ENCODE measurements around the gene CPPED1. TPM values are rescaled to one million over a fixed set of nuclear protein-coding genes. Genes with fewer than 3 reads are reported as not detected.

CPPED1 gene
- total RNA-seq = 1 to 10 TPM; 2.7 to 7.9 (median 4.4) TPM
- polyA plus RNA-seq = 1 to 10 TPM; 1.8 to 4.2 TPM

DNA sequence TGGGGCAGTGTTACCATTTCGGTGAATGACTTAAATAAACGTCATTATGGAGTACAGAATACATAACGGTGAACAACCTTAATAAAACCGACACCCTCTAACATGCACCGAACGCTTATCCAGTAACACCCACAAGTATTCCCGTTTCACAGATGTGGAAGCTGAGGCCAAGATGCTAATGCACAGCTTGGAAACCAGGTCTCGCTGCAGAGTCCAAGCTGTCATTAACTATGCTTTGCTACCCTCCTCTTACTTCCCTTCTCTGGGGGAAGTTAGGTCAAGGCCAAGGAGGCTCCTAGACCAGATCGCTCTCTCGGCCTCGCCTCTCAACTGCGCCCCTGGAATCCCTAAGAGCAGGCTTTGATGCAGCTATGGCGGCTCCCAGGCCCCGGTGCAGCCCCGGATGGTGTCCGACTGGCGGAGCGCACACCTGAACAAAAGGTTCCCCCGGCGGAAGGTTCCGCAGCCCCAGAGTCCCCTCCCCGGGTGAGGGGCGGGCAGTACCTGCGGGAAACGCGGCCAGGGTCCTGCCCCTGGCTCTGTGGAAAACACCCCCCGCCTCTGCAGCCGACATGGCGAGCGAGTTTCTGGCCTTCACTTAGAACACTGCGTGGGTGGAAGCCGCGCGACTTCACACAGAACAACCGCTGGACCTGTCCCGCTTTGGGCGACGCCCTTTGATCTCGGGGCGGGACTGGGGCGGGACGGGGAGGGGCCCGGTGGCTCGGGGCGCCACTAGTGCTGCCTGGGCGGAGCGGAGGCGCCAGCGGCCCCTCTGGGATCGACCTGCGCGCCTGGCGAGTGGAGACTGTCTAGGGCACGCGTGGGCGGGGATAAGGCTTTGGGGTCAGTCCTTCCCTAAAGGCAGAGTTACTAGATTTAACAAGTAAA is at the start of gene CPPED1:
CPPED1 (minus strand) TSS at position 685 of the 891 bp plus-strand sequence; CDS start at position 574, 111 bp downstream.
- no peaks in the 10 kb centered on the region for H3K9me3 ChIP-seq
- peak; percentile 97 to 99 (median 98) for ATAC-seq
- TF ChIP-seq, protein P1, sequence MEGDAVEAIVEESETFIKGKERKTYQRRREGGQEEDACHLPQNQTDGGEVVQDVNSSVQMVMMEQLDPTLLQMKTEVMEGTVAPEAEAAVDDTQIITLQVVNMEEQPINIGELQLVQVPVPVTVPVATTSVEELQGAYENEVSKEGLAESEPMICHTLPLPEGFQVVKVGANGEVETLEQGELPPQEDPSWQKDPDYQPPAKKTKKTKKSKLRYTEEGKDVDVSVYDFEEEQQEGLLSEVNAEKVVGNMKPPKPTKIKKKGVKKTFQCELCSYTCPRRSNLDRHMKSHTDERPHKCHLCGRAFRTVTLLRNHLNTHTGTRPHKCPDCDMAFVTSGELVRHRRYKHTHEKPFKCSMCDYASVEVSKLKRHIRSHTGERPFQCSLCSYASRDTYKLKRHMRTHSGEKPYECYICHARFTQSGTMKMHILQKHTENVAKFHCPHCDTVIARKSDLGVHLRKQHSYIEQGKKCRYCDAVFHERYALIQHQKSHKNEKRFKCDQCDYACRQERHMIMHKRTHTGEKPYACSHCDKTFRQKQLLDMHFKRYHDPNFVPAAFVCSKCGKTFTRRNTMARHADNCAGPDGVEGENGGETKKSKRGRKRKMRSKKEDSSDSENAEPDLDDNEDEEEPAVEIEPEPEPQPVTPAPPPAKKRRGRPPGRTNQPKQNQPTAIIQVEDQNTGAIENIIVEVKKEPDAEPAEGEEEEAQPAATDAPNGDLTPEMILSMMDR (IDR thresholded peaks at IDR 0.05) = no peak
- DNase-seq = peak; percentile 88 to 96 (median 90)
- WGBS, 2 donors = 5% methylated on average over 56 of the region's 56 CpGs
- H3K4me3 ChIP-seq = peak within 1 kb of the TSS; percentile 49 to 77 (median 55)
- no peaks in the 10 kb centered on the region for H3K27me3 ChIP-seq
- H3K4me1 ChIP-seq = peaks cover 0 to 9% (median 6%) of the 10 kb centered on the region in 3 donors
- no peak for FAIRE-seq
- H3K36me3 ChIP-seq = no peaks in the 10 kb centered on the region
- peak within 1 kb of the TSS; percentile 67 to 90 (median 76) for H3K27ac ChIP-seq
- intact Hi-C loops (cut with DNase I) = no loop called here

GRCh38 chr16:12850186-12850585 is 46.5 kb upstream of the CPPED1 start:
- no peak for DNase-seq
- no peaks in the 10 kb centered on the region for H3K4me1 ChIP-seq
- H3K36me3 ChIP-seq = no peaks in the 10 kb centered on the region
- intact Hi-C loops (cut with DNase I) = no loop called here
- TF ChIP-seq, protein P1 (IDR thresholded peaks at IDR 0.05) = no peak
- no peaks in the 10 kb centered on the region for H3K9me3 ChIP-seq
- H3K27me3 ChIP-seq = no peaks in the 10 kb centered on the region
- H3K27ac ChIP-seq = no peak overlapping the region
- FAIRE-seq = no peak
- no peak for ATAC-seq
- H3K4me3 ChIP-seq = no peak overlapping the region
- WGBS, 2 donors = 25 to 73% methylated on average over 2 of the region's 2 CpGs

GRCh38 chr16:12846592-12846991 is 42.9 kb upstream of the CPPED1 start:
- Histone ChIP-seq H3K4me3 (no peak overlapping the region), H3K36me3 (no peaks in the 10 kb centered on the region), H3K27me3 (no peaks in the 10 kb centered on the region), H3K27ac (no peak overlapping the region), H3K9me3 (no peaks in the 10 kb centered on the region), H3K4me1 (no peaks in the 10 kb centered on the region)
- DNase-seq = no peak
- FAIRE-seq = no peak
- TF ChIP-seq, protein P1 (IDR thresholded peaks at IDR 0.05) = no peak
- intact Hi-C loops (cut with DNase I) = no loop called here
- no peak for ATAC-seq
- 70 to 83% methylated on average over 1 of the region's 1 CpG for WGBS, 2 donors

- no peaks in the 10 kb centered on the region for H3K9me3 ChIP-seq
- no peak for ATAC-seq
- TF ChIP-seq, protein P1 (IDR thresholded peaks at IDR 0.05) = no peak
- H3K27ac ChIP-seq = no peak overlapping the region
- H3K27me3 ChIP-seq = no peaks in the 10 kb centered on the region
- no peak for DNase-seq
- no peak overlapping the region for H3K4me3 ChIP-seq
- 75 to 85% methylated on average over 3 of the region's 3 CpGs for WGBS, 2 donors
- FAIRE-seq = no peak
- no peaks in the 10 kb centered on the region for H3K4me1 ChIP-seq
- intact Hi-C loops (cut with DNase I) = no loop called here
- no peaks in the 10 kb centered on the region for H3K36me3 ChIP-seq
These were observed 41.6 kb upstream of the CPPED1 start for GRCh38 chr16:12845282-12845681.

DNA sequence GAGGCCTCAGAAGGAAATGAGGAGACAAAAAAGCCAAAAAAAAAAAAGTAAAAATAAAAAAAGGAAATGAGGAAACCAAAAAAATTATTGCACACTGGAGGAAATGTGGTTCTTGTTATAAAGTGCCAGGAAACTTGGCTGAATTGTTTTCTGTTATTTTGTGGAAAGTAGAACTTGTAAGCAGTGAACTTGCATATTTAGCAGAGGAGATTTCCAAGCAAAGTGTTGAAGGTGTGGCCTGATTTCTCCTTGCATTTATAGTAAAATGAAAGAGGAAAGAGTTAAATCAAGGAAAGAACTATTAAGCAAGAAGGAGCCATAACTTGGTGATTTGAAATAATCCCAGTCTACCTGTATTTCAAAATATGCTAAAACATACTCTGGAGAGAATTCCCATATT is 34.1 kb upstream of the CPPED1 start:
- FAIRE-seq (no peak), DNase-seq (no peak), ATAC-seq (no peak)
- intact Hi-C loops (cut with DNase I) = no loop called here
- Histone ChIP-seq H3K4me3 (no peak overlapping the region), H3K9me3 (peaks cover 0 to 3% (median 0%) of the 10 kb centered on the region in 4 donors), H3K27me3 (no peaks in the 10 kb centered on the region), H3K27ac (no peak overlapping the region), H3K4me1 (no peaks in the 10 kb centered on the region), H3K36me3 (no peaks in the 10 kb centered on the region)
- TF ChIP-seq, protein P1 (IDR thresholded peaks at IDR 0.05) = no peak
